GM21737 (cell line): ENCODE results near the gene KIF26A.
"Not testable (repeated sequence)": the region's sequence is repeated elsewhere in the genome, so short reads cannot be mapped to it uniquely, and the experiment has no call there.

Experiments
- ATAC-seq: cut with Tn5 transposase; IDR thresholded peaks from one replicate; pipeline ENCODE4 v1.9.1; 2021; ENCODE audit warnings: mild to moderate bottlenecking, moderate library complexity; ENCODE audit not compliant: unreplicated experiment

KIF26A gene

GRCh38 chr14:104142946-104143470, 4.6 kb downstream of the KIF26A start:
- no peak for ATAC-seq

- ATAC-seq: no peak
Measured at GRCh38 chr14:104143521-104144452, 5.4 kb downstream of the KIF26A start.

GRCh38 chr14:104144453-104144790, 6.0 kb downstream of the KIF26A start:
- no peak for ATAC-seq

GRCh38 chr14:104144911-104145825, 6.8 kb downstream of the KIF26A start:
- no peak for ATAC-seq

GRCh38 chr14:104145826-104146601, 7.6 kb downstream of the KIF26A start:
- no peak for ATAC-seq

GRCh38 chr14:104146651-104147345, 8.4 kb downstream of the KIF26A start:
- no peak for ATAC-seq

- ATAC-seq: no peak
Measured at GRCh38 chr14:104147346-104148125, 9.1 kb downstream of the KIF26A start.

- no peak for ATAC-seq
Measured at GRCh38 chr14:104148433-104149277, 10.3 kb downstream of the KIF26A start.

GRCh38 chr14:104149278-104149595, 10.8 kb downstream of the KIF26A start:
- ATAC-seq: no peak

GRCh38 chr14:104149617-104150135, 11.3 kb downstream of the KIF26A start:
- ATAC-seq: no peak

GRCh38 chr14:104150136-104151025, 12.0 kb downstream of the KIF26A start:
- no peak for ATAC-seq

GRCh38 chr14:104151026-104151381, 12.6 kb downstream of the KIF26A start:
- ATAC-seq: no peak

- ATAC-seq: no peak
Measured at GRCh38 chr14:104151566-104152245, 13.3 kb downstream of the KIF26A start.

GRCh38 chr14:104152246-104152575, 13.8 kb downstream of the KIF26A start:
- no peak for ATAC-seq

- ATAC-seq: no peak
Measured at GRCh38 chr14:104152686-104153393, 14.5 kb downstream of the KIF26A start.

- not testable (repeated sequence) for ATAC-seq
Measured at GRCh38 chr14:104153394-104153755, 15.0 kb downstream of the KIF26A start.
